Lung (tissue), 12 donors: ENCODE data around the gene IFT25. TPM values are rescaled to one million over a fixed set of nuclear protein-coding genes. Genes with fewer than 3 reads are reported as not detected.

Source experiments
- ATAC-seq: fragments of 200-7000 bp; cut with Tn5 transposase; one replicate; pipeline ENCODE4 v1.9.1; 2020; ENCODE audit warnings: moderate number of reproducible peaks; ENCODE audit not compliant: insufficient read depth, low FRiP score
- DNase-seq, 3 donors: peaks; one replicate each; pipeline ENCODE4 v3.0.0-alpha.2; 2013 to 2017
- H3K27ac ChIP-seq, 2 donors: one replicate each; pipeline ENCODE4 v1.5.1; 2013; ENCODE audit warnings: mild to moderate bottlenecking in 2 of 2, moderate library complexity in 2 of 2, control low read depth in 1 of 2, inconsistent platforms in 1 of 2, low read depth in 1 of 2, low read length in 1 of 2
- H3K27me3 ChIP-seq, 3 donors: one replicate each; pipeline ENCODE4 v1.5.1; 2013; ENCODE audit warnings: low read length in 2 of 3; ENCODE audit not compliant: control insufficient read depth in 3 of 3, insufficient read depth in 3 of 3
- H3K36me3 ChIP-seq, 4 donors: one replicate each; pipeline ENCODE4 v1.5.1; 2013; ENCODE audit warnings: low read length in 4 of 4, mild to moderate bottlenecking in 1 of 4, moderate library complexity in 1 of 4; ENCODE audit not compliant: control insufficient read depth in 4 of 4, insufficient read depth in 4 of 4
- H3K4me1 ChIP-seq, 5 donors: one replicate each; pipeline ENCODE4 v1.5.1; 2013; ENCODE audit warnings: low read length in 5 of 5, mild to moderate bottlenecking in 2 of 5, moderate library complexity in 1 of 5; ENCODE audit not compliant: control insufficient read depth in 5 of 5, insufficient read depth in 5 of 5
- H3K4me3 ChIP-seq: one replicate; pipeline ENCODE4 v1.5.1; 2013; ENCODE audit warnings: mild to moderate bottlenecking, control low read depth, moderate library complexity
- H3K9ac ChIP-seq, 2 donors: one replicate each; pipeline ENCODE4 v1.5.1; 2013; ENCODE audit warnings: low read length in 2 of 2, control low read depth in 1 of 2; ENCODE audit not compliant: insufficient read depth in 1 of 2
- H3K9me3 ChIP-seq, 4 donors: one replicate each; pipeline ENCODE4 v1.5.1; 2013; ENCODE audit warnings: low read length in 3 of 4, mild to moderate bottlenecking in 1 of 4, moderate library complexity in 1 of 4; ENCODE audit not compliant: control insufficient read depth in 4 of 4, insufficient read depth in 3 of 4
- CTCF ChIP-seq: IDR thresholded peaks from 2 replicates; pipeline ENCODE4 v1.5.1; 2012; ENCODE audit warnings: mild to moderate bottlenecking; ENCODE audit errors: control extremely low read depth, extremely low read depth
- WGBS, 2 donors: extraction: QIAGEN DNeasy Blood & Tissue Kit; methylation state at CpG; one replicate each; pipeline ENCODE4 v1.1.7; 2013; 5-methylcytosine and 5-hydroxymethylcytosine counted together
- polyA plus RNA-seq, 2 donors: library from polyadenylated mRNA; stranded (reverse); fragments of 200-250 nt; gene quantifications; one replicate each; pipeline ENCODE4 v1.2.1, GENCODE V29; 2013
- total RNA-seq, 2 donors: library from RNA; depleted of rRNA in 1 of 2; stranded (reverse); fragments of >200 nt in 1 of 2; gene quantifications; one replicate each; pipeline ENCODE4 v1.2.1, GENCODE V29; 2014 to 2021
- donor health status: control.
- donor health status: control.
- donor health status: Bipolar disorder and iron deficiency.
- donor health status: healthy.
- donor health status: DM: yes; HTN: yes; CAD: no.

Gene IFT25
- total and polyA plus RNA-seq, 4 donors: 18.2 to 46.1 (median 31.6) TPM

GRCh38 chr1:53938136-53938830 is 7.2 kb downstream of the IFT25 start:
- 87 to 94% methylated on average over 4 of the region's 4 CpGs for WGBS, 2 donors

GRCh38 chr1:53936430-53936829 is 9.1 kb downstream of the IFT25 start:
- H3K4me1 ChIP-seq: peaks cover 0 to 2% (median 0%) of the 10 kb centered on the region in 5 donors
- no peaks in the 10 kb centered on the region for H3K27me3 ChIP-seq
- H3K27ac ChIP-seq: no peak overlapping the region
- H3K36me3 ChIP-seq: peaks cover 0 to 26% (median 12%) of the 10 kb centered on the region in 4 donors
- ATAC-seq: no peak
- H3K4me3 ChIP-seq: no peak overlapping the region
- H3K9ac ChIP-seq: no peak overlapping the region
- TF ChIP-seq CTCF: no peak
- H3K9me3 ChIP-seq: peaks cover 0 to 11% (median 3%) of the 10 kb centered on the region in 4 donors
- WGBS, 2 donors: 98% methylated on average over 1 of the region's 1 CpG
- no peak for DNase-seq

More at GRCh38 chr1:53938136-53938830, 7.2 kb downstream of the IFT25 start:
- Histone ChIP-seq H3K27ac (no peak overlapping the region), H3K27me3 (no peaks in the 10 kb centered on the region), H3K9me3 (peaks cover 0 to 5% (median 2%) of the 10 kb centered on the region in 4 donors), H3K4me1 (peaks cover 0 to 7% (median 0%) of the 10 kb centered on the region in 5 donors), H3K9ac (no peak overlapping the region), H3K4me3 (no peak overlapping the region), H3K36me3 (peaks cover 0 to 20% (median 10%) of the 10 kb centered on the region in 4 donors)
- ATAC-seq: no peak
- no peak for DNase-seq
- TF ChIP-seq CTCF: no peak

- 97 to 98% methylated on average over 1 of the region's 1 CpG for WGBS, 2 donors
- Histone ChIP-seq H3K27me3 (no peaks in the 10 kb centered on the region), H3K4me3 (no peak overlapping the region), H3K9me3 (peaks cover 0 to 11% (median 3%) of the 10 kb centered on the region in 4 donors), H3K4me1 (peaks cover 0 to 2% (median 0%) of the 10 kb centered on the region in 5 donors), H3K9ac (no peak overlapping the region), H3K27ac (no peak overlapping the region), H3K36me3 (peaks cover 0 to 26% (median 12%) of the 10 kb centered on the region in 4 donors)
- TF ChIP-seq CTCF: no peak
- no peak for ATAC-seq
- no peak for DNase-seq
Measured at GRCh38 chr1:53934170-53934765, 11.2 kb downstream of the IFT25 start.
